Mesenchymal stem cell (in vitro differentiated cells and primary cell): ENCODE data around the gene GLT8D1.
A peak's percentile ranks its signal among the peaks of the same experiment; 100 is the strongest.

Source experiments
- DNase-seq: peaks from one replicate; pipeline ENCODE4 v3.0.0-alpha.2; 2013
- H2AFZ ChIP-seq: one replicate; pipeline ENCODE4 v1.6.1; 2013; ENCODE audit warnings: low read depth, mild to moderate bottlenecking, control low read depth, inconsistent platforms, low read length, moderate library complexity
- H2AK5ac ChIP-seq: 2 replicates; pipeline ENCODE4 v1.6.1; 2013; ENCODE audit warnings: low read length, moderate library complexity, mild to moderate bottlenecking, inconsistent platforms; ENCODE audit not compliant: severe bottlenecking
- H2BK120ac ChIP-seq: one replicate; pipeline ENCODE4 v1.6.1; 2013; ENCODE audit warnings: low read depth, mild to moderate bottlenecking, inconsistent platforms, low read length, moderate library complexity
- H2BK12ac ChIP-seq, 2 experiments: one replicate each; pipeline ENCODE4 v1.6.1; 2013; ENCODE audit warnings: inconsistent platforms in 2 of 2, low read length in 2 of 2, mild to moderate bottlenecking in 2 of 2, moderate library complexity in 2 of 2, control low read depth in 1 of 2
- H2BK15ac ChIP-seq: one replicate; pipeline ENCODE4 v1.6.1; 2013; ENCODE audit warnings: mild to moderate bottlenecking, low read depth, inconsistent platforms; ENCODE audit not compliant: poor library complexity, severe bottlenecking
- H2BK5ac ChIP-seq: 2 replicates; pipeline ENCODE4 v1.6.1; 2013; ENCODE audit warnings: low read depth, mild to moderate bottlenecking, low read length, control low read depth, inconsistent platforms; ENCODE audit not compliant: poor library complexity, severe bottlenecking
- H3K14ac ChIP-seq, 2 experiments: one replicate each; pipeline ENCODE4 v1.6.1; 2013; ENCODE audit warnings: inconsistent platforms in 2 of 2, low read length in 2 of 2, control low read depth in 1 of 2, mild to moderate bottlenecking in 1 of 2, moderate library complexity in 1 of 2
- H3K18ac ChIP-seq, 2 experiments: one replicate each; pipeline ENCODE4 v1.6.1; 2013; ENCODE audit warnings: inconsistent platforms in 2 of 2, low read length in 2 of 2, control low read depth in 1 of 2, low read depth in 1 of 2, mild to moderate bottlenecking in 1 of 2
- H3K23ac ChIP-seq, 2 experiments: one replicate each; pipeline ENCODE4 v1.6.1; 2013; ENCODE audit warnings: inconsistent platforms in 2 of 2, low read length in 2 of 2, mild to moderate bottlenecking in 2 of 2, moderate library complexity in 2 of 2, control low read depth in 1 of 2
- H3K27ac ChIP-seq: 2 replicates; pipeline ENCODE4 v1.5.1; 2013; ENCODE audit warnings: mild to moderate bottlenecking, moderate library complexity, low read length, control low read depth, inconsistent platforms; ENCODE audit not compliant: poor library complexity, severe bottlenecking
- H3K27me3 ChIP-seq, 2 experiments: 2 replicates each; pipeline versions ENCODE4 v1.6.1 to v1.7.0; 2013; ENCODE audit warnings: low read length in 2 of 2, mild to moderate bottlenecking in 2 of 2, moderate library complexity in 2 of 2, control low read depth in 1 of 2, inconsistent platforms in 1 of 2; ENCODE audit not compliant: control insufficient read depth in 1 of 2, insufficient read depth in 1 of 2
- H3K36me3 ChIP-seq, 2 experiments: 2 replicates each; pipeline versions ENCODE4 v1.6.1 to v1.7.0; 2013; ENCODE audit warnings: low read length in 2 of 2, control low read depth in 1 of 2, inconsistent platforms in 1 of 2, low read depth in 1 of 2, mild to moderate bottlenecking in 1 of 2; ENCODE audit not compliant: insufficient read depth in 2 of 2, control insufficient read depth in 1 of 2
- H3K4ac ChIP-seq, 2 experiments: one replicate each; pipeline ENCODE4 v1.6.1; 2013; ENCODE audit warnings: inconsistent platforms in 2 of 2, low read length in 2 of 2, mild to moderate bottlenecking in 2 of 2, moderate library complexity in 2 of 2, control low read depth in 1 of 2, low read depth in 1 of 2
- H3K4me1 ChIP-seq: 2 replicates; pipeline ENCODE4 v1.6.1; 2013; ENCODE audit warnings: low read depth, low read length, control low read depth; ENCODE audit not compliant: control insufficient read depth, insufficient read depth
- H3K4me2 ChIP-seq: 2 replicates; pipeline ENCODE4 v1.6.1; 2013; ENCODE audit warnings: low read length, mild to moderate bottlenecking, inconsistent platforms; ENCODE audit not compliant: poor library complexity, severe bottlenecking
- H3K4me3 ChIP-seq, 2 experiments: 2 replicates each; pipeline versions ENCODE4 v1.5.1 to v1.7.0; 2013; ENCODE audit warnings: low read length in 2 of 2, mild to moderate bottlenecking in 2 of 2, control low read depth in 1 of 2, low read depth in 1 of 2; ENCODE audit not compliant: insufficient read depth in 1 of 2
- H3K79me1 ChIP-seq: replicated peaks from 2 replicates; pipeline ENCODE4 v1.6.1; 2013; ENCODE audit warnings: mild to moderate bottlenecking, control low read depth, low read length, inconsistent platforms; ENCODE audit not compliant: poor library complexity, severe bottlenecking
- H3K9ac ChIP-seq: 2 replicates; pipeline ENCODE4 v1.7.0; 2013; ENCODE audit warnings: mild to moderate bottlenecking, low read length, moderate library complexity
- H3K9me3 ChIP-seq: 2 replicates; pipeline ENCODE4 v1.7.0; 2013; ENCODE audit warnings: mild to moderate bottlenecking, low read length; ENCODE audit not compliant: control insufficient read depth
- H4K8ac ChIP-seq: one replicate; pipeline ENCODE4 v1.6.1; 2013; ENCODE audit warnings: inconsistent platforms, mild to moderate bottlenecking, low read length, moderate library complexity
- H4K91ac ChIP-seq: one replicate; pipeline ENCODE4 v1.6.1; 2013; ENCODE audit warnings: mild to moderate bottlenecking, low read length, inconsistent platforms
- WGBS: methylation state at CpG from one replicate; pipeline ENCODE4 v1.1.7; 2013; ENCODE audit warnings: mixed read lengths; 5-methylcytosine and 5-hydroxymethylcytosine counted together

Gene GLT8D1

GRCh38 chr3:52671676-52672075, 33.9 kb downstream of the GLT8D1 start:
- H2AK5ac ChIP-seq = peak overlapping the region; percentile 94
- H4K91ac ChIP-seq = no peak overlapping the region
- H3K27me3 ChIP-seq = no peaks in the 10 kb centered on the region
- no peak overlapping the region for H3K4ac ChIP-seq
- no peak overlapping the region for H2BK15ac ChIP-seq
- H3K4me3 ChIP-seq = no peak overlapping the region
- H4K8ac ChIP-seq = no peak overlapping the region
- H2BK12ac ChIP-seq = no peak overlapping the region
- no peak overlapping the region for H3K23ac ChIP-seq
- no peak overlapping the region for H3K14ac ChIP-seq
- H3K4me1 ChIP-seq = peaks cover 5% of the 10 kb centered on the region
- H2BK5ac ChIP-seq = no peak overlapping the region
- WGBS = 47% methylated on average over 1 of the region's 1 CpG
- H2AFZ ChIP-seq = no peak overlapping the region
- H3K18ac ChIP-seq = peak overlapping the region in 1 of 2 experiments; percentile 21
- peak overlapping the region; percentile 89 for H3K27ac ChIP-seq
- no peak overlapping the region for H2BK120ac ChIP-seq
- peaks cover 6% of the 10 kb centered on the region for H3K79me1 ChIP-seq
- H3K9ac ChIP-seq = peak overlapping the region; percentile 82
- no peak overlapping the region for H3K4me2 ChIP-seq
- H3K9me3 ChIP-seq = no peaks in the 10 kb centered on the region
- DNase-seq = no peak
- peaks cover 10 to 51% of the 10 kb centered on the region in 2 experiments for H3K36me3 ChIP-seq

GRCh38 chr3:52670621-52671521, 34.7 kb downstream of the GLT8D1 start:
- peak overlapping the region; percentile 77 to 85 for H3K18ac ChIP-seq
- H3K4me1 ChIP-seq = peaks cover 5% of the 10 kb centered on the region
- H2BK5ac ChIP-seq = peak overlapping the region; percentile 93
- H3K23ac ChIP-seq = no peak overlapping the region
- H2BK12ac ChIP-seq = peak overlapping the region; percentile 28 to 89
- H4K8ac ChIP-seq = no peak overlapping the region
- peak overlapping the region; percentile 94 for H2AK5ac ChIP-seq
- peak overlapping the region; percentile 54 for H3K4me2 ChIP-seq
- no peak overlapping the region for H3K14ac ChIP-seq
- H2BK15ac ChIP-seq = no peak overlapping the region
- peak overlapping the region; percentile 91 for H3K9ac ChIP-seq
- peak; percentile 100 for DNase-seq
- peaks cover 9% of the 10 kb centered on the region for H3K79me1 ChIP-seq
- H3K9me3 ChIP-seq = no peaks in the 10 kb centered on the region
- H4K91ac ChIP-seq = no peak overlapping the region
- H2AFZ ChIP-seq = no peak overlapping the region
- H3K27ac ChIP-seq = peak overlapping the region; percentile 98
- H3K27me3 ChIP-seq = no peaks in the 10 kb centered on the region
- H3K36me3 ChIP-seq = peaks cover 13 to 50% of the 10 kb centered on the region in 2 experiments
- 20% methylated on average over 8 of the region's 9 CpGs for WGBS
- peak overlapping the region in 1 of 2 experiments; percentile 57 for H3K4me3 ChIP-seq
- H3K4ac ChIP-seq = peak overlapping the region in 1 of 2 experiments; percentile 73
- H2BK120ac ChIP-seq = no peak overlapping the region

GRCh38 chr3:52663098-52663497, 42.5 kb downstream of the GLT8D1 start:
- H3K4me2 ChIP-seq = no peak overlapping the region
- H3K36me3 ChIP-seq = peaks cover 37 to 83% of the 10 kb centered on the region in 2 experiments
- H2BK12ac ChIP-seq = no peak overlapping the region
- H3K23ac ChIP-seq = no peak overlapping the region
- H2AK5ac ChIP-seq = no peak overlapping the region
- DNase-seq = no peak
- H3K14ac ChIP-seq = no peak overlapping the region
- no peak overlapping the region for H3K27ac ChIP-seq
- no peak overlapping the region for H3K4me3 ChIP-seq
- H3K9me3 ChIP-seq = no peaks in the 10 kb centered on the region
- H3K79me1 ChIP-seq = peaks cover 21% of the 10 kb centered on the region
- H3K4me1 ChIP-seq = peaks cover 2% of the 10 kb centered on the region
- H4K8ac ChIP-seq = no peak overlapping the region
- no peak overlapping the region for H2AFZ ChIP-seq
- H4K91ac ChIP-seq = no peak overlapping the region
- WGBS = 100% methylated on average over 2 of the region's 3 CpGs
- H2BK120ac ChIP-seq = no peak overlapping the region
- no peak overlapping the region for H2BK15ac ChIP-seq
- H3K27me3 ChIP-seq = no peaks in the 10 kb centered on the region
- no peak overlapping the region for H3K4ac ChIP-seq
- no peak overlapping the region for H3K18ac ChIP-seq
- no peak overlapping the region for H3K9ac ChIP-seq
- H2BK5ac ChIP-seq = no peak overlapping the region

GRCh38 chr3:52660046-52660445, 45.5 kb downstream of the GLT8D1 start:
- WGBS = 67% methylated on average over 3 of the region's 3 CpGs
- no peak overlapping the region for H3K27ac ChIP-seq
- no peak overlapping the region for H3K9ac ChIP-seq
- H2AFZ ChIP-seq = no peak overlapping the region
- H3K4ac ChIP-seq = no peak overlapping the region
- no peak overlapping the region for H2BK120ac ChIP-seq
- no peaks in the 10 kb centered on the region for H3K4me1 ChIP-seq
- peaks cover 19% of the 10 kb centered on the region for H3K79me1 ChIP-seq
- no peak overlapping the region for H3K18ac ChIP-seq
- no peak overlapping the region for H3K4me3 ChIP-seq
- peaks cover 35 to 88% of the 10 kb centered on the region in 2 experiments for H3K36me3 ChIP-seq
- H2AK5ac ChIP-seq = no peak overlapping the region
- H2BK12ac ChIP-seq = no peak overlapping the region
- H3K23ac ChIP-seq = no peak overlapping the region
- DNase-seq = no peak
- no peak overlapping the region for H2BK5ac ChIP-seq
- no peaks in the 10 kb centered on the region for H3K9me3 ChIP-seq
- no peak overlapping the region for H3K14ac ChIP-seq
- no peak overlapping the region for H4K8ac ChIP-seq
- H2BK15ac ChIP-seq = no peak overlapping the region
- no peak overlapping the region for H3K4me2 ChIP-seq
- H3K27me3 ChIP-seq = no peaks in the 10 kb centered on the region
- H4K91ac ChIP-seq = no peak overlapping the region
